Measurements from ENCODE around the gene BOD1L1.

The BOD1L1 gene

GRCh38 chr4:13543839-13544605 is 83.5 kb downstream of the BOD1L1 start, which contains the start of gene NKX3-2:
Gene NKX3-2, minus strand, starts transcription at chr4:13544508. Its CDS starts 94 bp downstream, at chr4:13544414.
- no peak for DNase-seq (ENCODE audit: low read depth)
- H3K4me3 ChIP-seq (ENCODE audit: low read depth, low read length): peak within 1 kb of the TSS; percentile 32
- no peak for TF ChIP-seq CTCF (IDR thresholded peaks at IDR 0.05; ENCODE audit: insufficient read depth, low read depth, low read length, missing control alignments)

GRCh38 chr4:13543032-13543838 is 84.3 kb downstream of the BOD1L1 start:
- DNase-seq (ENCODE audit: low read depth): no peak
- TF ChIP-seq CTCF (IDR thresholded peaks at IDR 0.05; ENCODE audit: insufficient read depth, low read depth, low read length, missing control alignments): no peak
- no peak overlapping the region for H3K4me3 ChIP-seq (ENCODE audit: low read depth, low read length)

- no peak overlapping the region for H3K4me3 ChIP-seq (ENCODE audit: low read depth, low read length)
- DNase-seq (ENCODE audit: low read depth): no peak
- TF ChIP-seq CTCF (IDR thresholded peaks at IDR 0.05; ENCODE audit: insufficient read depth, low read depth, low read length, missing control alignments): no peak
Observed at GRCh38 chr4:13542577-13543031, 84.9 kb downstream of the BOD1L1 start.

GRCh38 chr4:13541720-13542576 is 85.6 kb downstream of the BOD1L1 start:
- peak; percentile 50 for DNase-seq (ENCODE audit: low read depth)
- TF ChIP-seq CTCF (IDR thresholded peaks at IDR 0.05; ENCODE audit: insufficient read depth, low read depth, low read length, missing control alignments): peak; percentile 24
- H3K4me3 ChIP-seq (ENCODE audit: low read depth, low read length): no peak overlapping the region

GRCh38 chr4:13541176-13541604 is 86.3 kb downstream of the BOD1L1 start:
- no peak for DNase-seq (ENCODE audit: low read depth)
- TF ChIP-seq CTCF (IDR thresholded peaks at IDR 0.05; ENCODE audit: insufficient read depth, low read depth, low read length, missing control alignments): no peak
- no peak overlapping the region for H3K4me3 ChIP-seq (ENCODE audit: low read depth, low read length)

GRCh38 chr4:13540446-13541175 is 86.9 kb downstream of the BOD1L1 start:
- TF ChIP-seq CTCF (IDR thresholded peaks at IDR 0.05; ENCODE audit: insufficient read depth, low read depth, low read length, missing control alignments): no peak
- DNase-seq (ENCODE audit: low read depth): no peak
- H3K4me3 ChIP-seq (ENCODE audit: low read depth, low read length): no peak overlapping the region
